CD8-positive, alpha-beta memory T cell (primary cell): Measurements from ENCODE around the gene SIRT6. TPM values are rescaled to one million over a fixed set of nuclear protein-coding genes. Genes with fewer than 3 reads are reported as not detected.

Source experiments
- CTCF ChIA-PET: fragments of 350-600 bp; sonication (Branson Sonifier 250); formaldehyde crosslinking; loops from one replicate; lab custom pipeline; 2021; ENCODE audit warnings: antibody characterized with exemption; lab: Charles Lee
- POLR2A ChIA-PET: fragments of 350-600 bp; sonication (Branson Sonifier 250); formaldehyde crosslinking; loops from one replicate; lab custom pipeline; 2021; ENCODE audit warnings: antibody characterized with exemption; lab: Charles Lee
- DNase-seq, 5 donors: peaks; one replicate each; pipeline versions ENCODE4 v3.0.0 to v3.0.0-alpha.2; 2020 to 2022; ENCODE audit warnings: mixed read lengths in 1 of 5
- H3K27ac ChIP-seq: one replicate; pipeline ENCODE4 v1.7.0; 2013; ENCODE audit warnings: low read depth, mild to moderate bottlenecking, low read length, moderate library complexity
- H3K27me3 ChIP-seq: 2 replicates; pipeline ENCODE4 v1.7.0; 2013; ENCODE audit warnings: low read length, mild to moderate bottlenecking; ENCODE audit not compliant: insufficient read depth, poor library complexity, severe bottlenecking
- H3K36me3 ChIP-seq: 2 replicates; pipeline ENCODE4 v1.7.0; 2013; ENCODE audit warnings: mild to moderate bottlenecking, low read length, moderate library complexity; ENCODE audit not compliant: insufficient read depth
- H3K4me1 ChIP-seq: 2 replicates; pipeline ENCODE4 v1.7.0; 2013; ENCODE audit warnings: mild to moderate bottlenecking, low read length, moderate library complexity; ENCODE audit not compliant: insufficient read depth
- H3K4me3 ChIP-seq: 2 replicates; pipeline ENCODE4 v1.7.0; 2013; ENCODE audit warnings: mild to moderate bottlenecking, low read length
- H3K9me3 ChIP-seq: 2 replicates; pipeline ENCODE4 v1.7.0; 2013; ENCODE audit warnings: mild to moderate bottlenecking, low read length
- H3K27ac Mint-ChIP-seq, 8 donors: one replicate each; pipeline ENCODE4 v1.8.0; 2020 to 2021; ENCODE audit warnings: mixed read lengths in 8 of 8, mild to moderate bottlenecking in 6 of 8, inconsistent platforms in 3 of 8, moderate library complexity in 3 of 8
- H3K27me3 Mint-ChIP-seq, 2 donors: one replicate each; pipeline ENCODE4 v1.8.0; 2020 to 2021; ENCODE audit warnings: mixed read lengths in 2 of 2, mild to moderate bottlenecking in 1 of 2, moderate library complexity in 1 of 2
- H3K36me3 Mint-ChIP-seq, 3 donors: one replicate each; pipeline ENCODE4 v1.8.0; 2020 to 2021; ENCODE audit warnings: mixed read lengths in 3 of 3, inconsistent platforms in 1 of 3, mild to moderate bottlenecking in 1 of 3
- H3K4me1 Mint-ChIP-seq, 3 donors: one replicate each; pipeline ENCODE4 v1.8.0; 2020 to 2021; ENCODE audit warnings: mixed read lengths in 3 of 3, inconsistent platforms in 1 of 3, mild to moderate bottlenecking in 1 of 3
- H3K4me3 Mint-ChIP-seq, 7 donors: one replicate each; pipeline ENCODE4 v1.8.0; 2020 to 2021; ENCODE audit warnings: mixed read lengths in 7 of 7, mild to moderate bottlenecking in 6 of 7, moderate library complexity in 4 of 7, inconsistent platforms in 2 of 7
- H3K9me3 Mint-ChIP-seq, 5 donors: one replicate each; pipeline ENCODE4 v1.8.0; 2020 to 2022; ENCODE audit warnings: mixed read lengths in 5 of 5, mild to moderate bottlenecking in 3 of 5, moderate library complexity in 2 of 5, inconsistent platforms in 1 of 5
- polyA plus RNA-seq: library from polyadenylated mRNA; unstranded; fragments of 300-500 nt; fragmentation: Illumina TruSeq; gene quantifications from one replicate; pipeline ENCODE4 v1.2.3, GENCODE V29; 2021
- total RNA-seq, 2 experiments: library from RNA; stranded (reverse); gene quantifications; one replicate each; pipeline ENCODE4 v1.2.3, GENCODE V29; 2021

The SIRT6 gene
- total and polyA plus RNA-seq, 3 experiments from 2014 or later: 1.6 to 38.6 (median 33.5) TPM

GRCh38 chr19:4208385-4209094 is 26.2 kb upstream of the SIRT6 start:
- no peak overlapping the region for H3K4me3 Mint-ChIP-seq
- DNase-seq: no peak
- Histone ChIP-seq H3K27ac (no peak overlapping the region), H3K36me3 (no peaks in the 10 kb centered on the region), H3K27me3 (no peaks in the 10 kb centered on the region), H3K4me1 (peaks cover 5% of the 10 kb centered on the region), H3K9me3 (no peaks in the 10 kb centered on the region), H3K4me3 (no peak overlapping the region)
- peaks cover 0 to 22% of the 10 kb centered on the region in 2 donors for H3K27me3 Mint-ChIP-seq
- H3K36me3 Mint-ChIP-seq: no peaks in the 10 kb centered on the region
- no peaks in the 10 kb centered on the region for H3K9me3 Mint-ChIP-seq
- peaks cover 0 to 4% (median 4%) of the 10 kb centered on the region in 3 donors for H3K4me1 Mint-ChIP-seq
- ChIA-PET CTCF (interaction anchor here (1.0 kb wide), 1 partner anchor 16 kb away, joined by 3 read pairs; no protein-coding TSS in a partner anchor), POLR2A (no interaction called here)
- H3K27ac Mint-ChIP-seq: no peak overlapping the region

GRCh38 chr19:4206818-4207484 is 24.6 kb upstream of the SIRT6 start:
- no peaks in the 10 kb centered on the region for H3K36me3 ChIP-seq
- ChIA-PET POLR2A (no interaction called here), CTCF (interaction anchor here (0.7 to 1.3 kb wide), 2 partner anchors 219 to 419 kb away, joined by 3 to 4 read pairs; no protein-coding TSS in a partner anchor)
- H3K4me1 ChIP-seq: peaks cover 5% of the 10 kb centered on the region
- no peak overlapping the region for H3K4me3 Mint-ChIP-seq
- H3K4me1 Mint-ChIP-seq: peaks cover 0 to 4% (median 4%) of the 10 kb centered on the region in 3 donors
- no peaks in the 10 kb centered on the region for H3K9me3 Mint-ChIP-seq
- DNase-seq: no peak
- peaks cover 0 to 18% of the 10 kb centered on the region in 2 donors for H3K27me3 Mint-ChIP-seq
- H3K4me3 ChIP-seq: no peak overlapping the region
- H3K27ac Mint-ChIP-seq: peak overlapping the region in 1 of 8 donors; percentile 66
- no peak overlapping the region for H3K27ac ChIP-seq
- no peaks in the 10 kb centered on the region for H3K27me3 ChIP-seq
- H3K9me3 ChIP-seq: no peaks in the 10 kb centered on the region
- no peaks in the 10 kb centered on the region for H3K36me3 Mint-ChIP-seq

GRCh38 chr19:4201798-4202197 is 19.4 kb upstream of the SIRT6 start:
- Histone ChIP-seq H3K27ac (no peak overlapping the region), H3K9me3 (no peaks in the 10 kb centered on the region), H3K4me3 (no peak overlapping the region), H3K36me3 (no peaks in the 10 kb centered on the region), H3K4me1 (peaks cover 5% of the 10 kb centered on the region), H3K27me3 (peaks cover 11% of the 10 kb centered on the region)
- Mint-ChIP-seq H3K27ac (no peak overlapping the region), H3K4me1 (peaks cover 13 to 15% (median 13%) of the 10 kb centered on the region in 3 donors), H3K4me3 (no peak overlapping the region), H3K36me3 (peaks cover 0 to 4% (median 0%) of the 10 kb centered on the region in 3 donors), H3K9me3 (no peaks in the 10 kb centered on the region), H3K27me3 (peaks cover 16 to 25% of the 10 kb centered on the region in 2 donors)
- POLR2A ChIA-PET: no interaction called here
- CTCF ChIA-PET: interaction anchor here (0.8 to 2.3 kb wide), 6 partner anchors 9 to 216 kb away, joined by 3 to 9 read pairs (median 4); partner anchors contain the start of gene EEF2
- no peak for DNase-seq

- Mint-ChIP-seq H3K9me3 (no peaks in the 10 kb centered on the region), H3K4me1 (peaks cover 13 to 15% (median 13%) of the 10 kb centered on the region in 3 donors), H3K4me3 (no peak overlapping the region), H3K27ac (peak overlapping the region in 1 of 8 donors; percentile 1), H3K36me3 (peaks cover 0 to 4% (median 0%) of the 10 kb centered on the region in 3 donors), H3K27me3 (peaks cover 23 to 29% of the 10 kb centered on the region in 2 donors)
- ChIA-PET POLR2A (interaction anchor here (0.6 kb wide), 1 partner anchor 483 kb away, joined by 3 read pairs; no protein-coding TSS in a partner anchor), CTCF (interaction anchor here (0.6 to 2.3 kb wide), 6 partner anchors 8 to 216 kb away, joined by 3 to 9 read pairs (median 4); partner anchors contain the start of gene EEF2)
- H3K4me3 ChIP-seq: no peak overlapping the region
- peaks cover 18% of the 10 kb centered on the region for H3K27me3 ChIP-seq
- DNase-seq: no peak
- peaks cover 5% of the 10 kb centered on the region for H3K4me1 ChIP-seq
- H3K9me3 ChIP-seq: no peaks in the 10 kb centered on the region
- H3K27ac ChIP-seq: no peak overlapping the region
- H3K36me3 ChIP-seq: no peaks in the 10 kb centered on the region
Observed at GRCh38 chr19:4200940-4201542, 18.7 kb upstream of the SIRT6 start.

DNA sequence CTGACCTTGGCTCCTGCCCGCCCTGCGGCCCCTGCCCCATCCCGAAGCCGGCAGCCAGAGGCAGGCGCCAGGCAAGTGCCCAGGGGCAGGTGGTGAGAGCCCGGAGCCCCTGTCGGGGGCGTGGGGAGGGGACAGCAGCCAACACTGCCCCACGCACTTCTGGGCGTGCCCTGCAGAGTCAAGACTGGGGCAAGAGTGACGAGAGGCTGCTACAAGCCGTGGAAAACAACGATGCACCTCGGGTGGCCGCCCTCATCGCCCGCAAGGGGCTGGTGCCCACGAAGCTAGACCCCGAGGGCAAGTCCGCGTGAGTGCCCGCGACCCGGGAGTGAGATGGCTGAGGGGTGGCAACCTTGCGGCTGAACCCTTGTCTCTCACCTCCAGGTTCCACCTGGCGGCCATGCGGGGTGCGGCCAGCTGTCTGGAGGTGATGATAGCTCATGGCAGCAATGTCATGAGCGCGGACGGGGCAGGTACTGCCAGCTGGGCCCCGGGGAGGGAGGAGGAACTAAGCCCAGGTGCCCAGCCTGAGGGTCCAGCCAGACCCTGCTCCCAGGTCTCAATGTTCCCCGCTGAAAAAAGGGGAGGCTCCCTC is 17.4 kb upstream of the SIRT6 start:
- Mint-ChIP-seq H3K27me3 (peaks cover 29 to 39% of the 10 kb centered on the region in 2 donors), H3K27ac (no peak overlapping the region), H3K4me3 (no peak overlapping the region), H3K4me1 (peaks cover 13 to 15% (median 13%) of the 10 kb centered on the region in 3 donors), H3K36me3 (peaks cover 0 to 5% (median 0%) of the 10 kb centered on the region in 3 donors), H3K9me3 (no peaks in the 10 kb centered on the region)
- H3K9me3 ChIP-seq: no peaks in the 10 kb centered on the region
- ChIA-PET POLR2A (no interaction called here), CTCF (no interaction called here)
- H3K4me1 ChIP-seq: peaks cover 5% of the 10 kb centered on the region
- no peaks in the 10 kb centered on the region for H3K36me3 ChIP-seq
- no peak overlapping the region for H3K4me3 ChIP-seq
- no peak for DNase-seq
- peaks cover 22% of the 10 kb centered on the region for H3K27me3 ChIP-seq
- no peak overlapping the region for H3K27ac ChIP-seq

DNA sequence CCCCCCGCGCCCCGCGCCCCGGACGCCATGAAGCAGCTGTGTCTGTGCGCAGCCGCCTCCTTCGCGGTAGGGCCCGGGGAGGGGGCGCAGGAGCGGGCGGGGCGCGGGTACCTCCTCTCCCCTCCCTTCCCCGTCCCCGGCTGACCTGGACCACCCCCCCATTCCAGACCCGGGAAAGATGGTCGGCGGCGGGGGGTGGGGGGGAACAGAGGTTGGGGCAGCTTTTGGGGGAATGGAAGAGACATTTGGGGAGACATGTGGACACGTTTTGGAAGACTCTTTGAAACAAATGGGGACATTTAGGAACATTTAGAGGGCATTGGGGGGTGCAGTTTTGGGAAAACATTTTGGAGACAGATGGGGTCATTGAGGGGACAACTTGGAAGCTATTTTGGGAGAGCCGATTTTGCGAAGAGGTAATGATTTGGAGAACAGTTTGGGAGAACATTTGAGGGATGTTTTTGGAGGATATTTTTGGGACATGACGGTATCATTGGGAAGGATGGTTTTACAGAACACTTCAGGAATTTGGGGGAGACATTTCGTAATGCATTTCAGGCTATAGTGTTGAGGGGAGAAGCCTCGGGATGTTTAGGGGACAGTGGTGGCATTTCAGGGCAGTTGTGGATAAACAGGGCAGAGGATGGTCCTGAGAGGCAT is 16.2 kb upstream of the SIRT6 start:
- no peak overlapping the region for H3K27ac ChIP-seq
- Mint-ChIP-seq H3K9me3 (no peaks in the 10 kb centered on the region), H3K27me3 (peaks cover 39 to 47% of the 10 kb centered on the region in 2 donors), H3K4me1 (peaks cover 9 to 13% (median 10%) of the 10 kb centered on the region in 3 donors), H3K36me3 (peaks cover 0 to 11% (median 0%) of the 10 kb centered on the region in 3 donors), H3K27ac (no peak overlapping the region), H3K4me3 (peak overlapping the region in 1 of 7 donors; percentile 26)
- H3K9me3 ChIP-seq: no peaks in the 10 kb centered on the region
- H3K36me3 ChIP-seq: no peaks in the 10 kb centered on the region
- DNase-seq: no peak
- no peak overlapping the region for H3K4me3 ChIP-seq
- POLR2A ChIA-PET: no interaction called here
- no peaks in the 10 kb centered on the region for H3K4me1 ChIP-seq
- CTCF ChIA-PET: no interaction called here
- H3K27me3 ChIP-seq: peaks cover 22% of the 10 kb centered on the region

- H3K27ac Mint-ChIP-seq: peak overlapping the region in 2 of 8 donors; percentile 17 to 20
- peaks cover 9 to 13% (median 10%) of the 10 kb centered on the region in 3 donors for H3K4me1 Mint-ChIP-seq
- Histone ChIP-seq H3K27ac (no peak overlapping the region), H3K9me3 (no peaks in the 10 kb centered on the region), H3K27me3 (peaks cover 22% of the 10 kb centered on the region), H3K4me3 (no peak overlapping the region), H3K36me3 (no peaks in the 10 kb centered on the region), H3K4me1 (no peaks in the 10 kb centered on the region)
- H3K36me3 Mint-ChIP-seq: peaks cover 0 to 11% (median 0%) of the 10 kb centered on the region in 3 donors
- H3K27me3 Mint-ChIP-seq: peaks cover 44 to 52% of the 10 kb centered on the region in 2 donors
- H3K4me3 Mint-ChIP-seq: peak overlapping the region in 1 of 7 donors; percentile 49
- H3K9me3 Mint-ChIP-seq: no peaks in the 10 kb centered on the region
- ChIA-PET POLR2A (no interaction called here), CTCF (no interaction called here)
- no peak for DNase-seq
Observed at GRCh38 chr19:4197625-4198466, 15.5 kb upstream of the SIRT6 start.
